A172 (cell line): ENCODE data around the gene TNP2. TPM values are rescaled to one million over a fixed set of nuclear protein-coding genes. Genes with fewer than 3 reads are reported as not detected.
A peak's percentile ranks its signal among the peaks of the same experiment; 100 is the strongest.

Source experiments
- DNase-seq: peaks from one replicate; pipeline ENCODE4 v3.0.0-alpha.2; 2015; ENCODE audit warnings: low spot score
- total RNA-seq: library from RNA; depleted of rRNA; stranded (reverse); fragments of >200 nt; shearing (Covaris generic); gene quantifications from 2 replicates; pipeline ENCODE4 v1.2.3, GENCODE V29; 2014

Gene TNP2
- total RNA-seq, 1 experiment from 2014 or later: not detected

DNA sequence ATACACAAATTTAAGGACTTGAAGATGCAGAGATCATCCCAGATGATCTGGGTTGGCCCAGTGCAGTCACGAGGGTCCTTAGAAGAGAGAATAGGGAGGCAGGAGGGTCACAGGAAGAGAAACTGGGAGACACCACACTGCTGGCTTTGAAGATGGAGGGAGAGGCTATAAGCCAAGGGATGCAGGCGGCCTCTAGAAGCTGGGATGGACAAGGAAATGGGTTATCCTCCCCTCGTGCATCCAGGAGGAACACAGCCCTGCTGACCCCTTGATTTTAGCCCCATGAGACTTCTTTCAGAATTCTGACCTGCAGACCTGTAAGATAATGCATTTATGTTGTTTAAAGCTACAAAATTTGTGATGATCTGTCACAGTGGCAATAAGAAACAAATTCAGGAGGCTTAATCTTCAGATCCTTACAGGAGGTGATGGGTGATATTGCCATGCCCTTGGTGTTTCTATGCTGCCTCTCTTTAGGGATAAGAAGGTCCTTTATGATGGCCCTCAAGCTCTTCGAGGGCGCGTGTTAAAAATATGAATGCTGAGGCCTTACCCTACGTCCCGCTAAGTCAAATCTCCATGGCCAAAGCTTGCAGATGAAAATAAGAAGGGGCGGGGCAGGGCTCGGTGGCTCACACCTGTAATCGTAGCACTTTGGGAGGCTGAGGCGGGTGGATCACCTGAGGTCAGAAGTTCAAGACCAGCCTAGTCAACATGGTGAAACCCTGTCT lies 8.6 kb upstream of the TNP2 start:
- no peak for DNase-seq

DNA sequence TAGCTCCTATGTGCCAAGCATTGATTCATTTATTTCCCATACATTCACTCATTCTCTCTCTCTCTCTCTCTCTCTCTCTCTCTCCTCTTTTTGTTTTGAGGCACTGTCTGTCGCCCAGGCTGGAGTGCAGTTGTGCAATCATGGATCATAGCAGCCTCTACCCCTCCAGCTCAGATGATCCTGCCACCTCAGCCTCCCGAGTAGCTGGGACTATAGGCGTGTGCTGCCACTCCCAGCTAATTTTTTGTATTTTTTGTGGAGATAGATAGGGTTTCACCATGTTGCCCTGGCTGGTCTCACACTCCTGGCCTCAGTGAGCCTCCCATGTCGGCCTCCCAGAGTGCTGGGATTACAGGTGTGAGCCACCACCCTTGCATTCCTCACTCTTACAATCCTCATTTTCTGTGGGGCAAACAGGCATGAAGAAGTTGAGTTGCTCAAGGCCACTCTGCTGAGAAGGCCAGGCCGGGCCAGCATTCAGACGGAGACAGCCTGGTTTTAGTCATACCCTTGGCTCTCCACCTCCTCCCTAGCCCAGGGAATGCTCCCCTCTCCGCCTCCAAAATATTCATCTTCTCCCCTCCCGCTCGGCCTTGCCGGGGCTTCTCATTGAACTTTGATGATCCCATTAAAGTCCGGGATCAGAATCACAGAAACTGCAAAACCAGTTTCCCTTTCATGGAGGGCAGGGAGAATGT lies 7.9 kb upstream of the TNP2 start:
- DNase-seq: no peak

DNA sequence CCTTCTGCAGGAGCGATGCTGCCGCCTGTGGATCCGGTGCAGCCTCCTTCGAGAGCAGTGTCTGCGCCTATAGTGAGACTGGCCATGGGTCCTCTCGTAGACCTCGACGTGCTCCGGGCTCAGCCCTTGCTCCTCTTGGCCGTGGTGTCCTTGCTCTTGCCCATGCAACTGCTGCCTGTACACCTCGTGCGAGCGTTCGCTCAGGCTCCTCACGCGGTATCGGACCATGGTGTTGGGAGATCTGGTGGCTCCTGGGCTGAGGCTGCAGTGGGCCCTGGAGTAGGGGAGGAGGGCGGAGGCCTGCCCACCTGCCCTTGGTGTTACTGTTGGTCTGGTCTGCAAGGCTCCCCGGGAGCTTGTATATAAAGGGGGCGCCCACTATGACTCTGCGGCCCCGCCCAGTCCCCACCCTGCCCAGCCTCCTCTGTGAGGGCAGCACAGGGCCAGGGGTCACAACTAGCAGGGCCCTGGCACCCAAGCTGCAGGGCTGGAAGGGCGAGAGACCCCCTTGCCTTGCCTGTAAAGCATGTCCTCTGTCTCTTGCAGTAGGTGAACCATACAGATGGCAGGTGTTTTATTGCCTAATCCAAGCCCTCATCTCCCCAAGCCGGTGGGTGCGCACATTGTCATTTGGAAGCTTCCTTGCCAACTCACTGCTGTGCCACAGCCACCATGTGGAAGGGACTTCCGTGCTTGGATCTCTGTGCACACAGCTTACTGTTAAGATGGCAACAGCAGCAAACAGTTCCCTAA lies 7.2 kb upstream of the TNP2 start, which contains the start of gene PRM2:
TSS of gene PRM2 (minus strand) at position 338 of the 753 bp plus-strand sequence. CDS start at position 228, 110 bp downstream.
- DNase-seq: no peak

DNA sequence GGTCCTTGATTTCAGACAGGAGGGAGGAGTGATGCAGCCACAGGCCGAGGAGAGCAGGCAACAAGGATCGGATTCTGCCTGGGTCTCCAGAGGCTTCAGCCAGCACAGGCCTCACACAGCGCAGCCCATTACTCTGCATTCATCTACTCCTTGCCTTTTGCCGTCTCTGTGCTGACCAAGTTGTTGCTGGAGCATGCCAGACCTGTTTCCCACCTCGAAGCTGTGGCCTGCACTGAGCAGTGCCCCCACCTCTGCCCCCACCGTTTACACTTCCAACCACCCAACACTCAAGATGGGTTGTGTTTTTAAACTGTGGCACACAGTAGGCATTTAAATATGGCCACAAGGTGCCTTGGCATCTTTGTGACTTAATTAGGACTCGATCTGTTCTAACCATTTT lies 5.8 kb upstream of the TNP2 start:
- DNase-seq: no peak

DNA sequence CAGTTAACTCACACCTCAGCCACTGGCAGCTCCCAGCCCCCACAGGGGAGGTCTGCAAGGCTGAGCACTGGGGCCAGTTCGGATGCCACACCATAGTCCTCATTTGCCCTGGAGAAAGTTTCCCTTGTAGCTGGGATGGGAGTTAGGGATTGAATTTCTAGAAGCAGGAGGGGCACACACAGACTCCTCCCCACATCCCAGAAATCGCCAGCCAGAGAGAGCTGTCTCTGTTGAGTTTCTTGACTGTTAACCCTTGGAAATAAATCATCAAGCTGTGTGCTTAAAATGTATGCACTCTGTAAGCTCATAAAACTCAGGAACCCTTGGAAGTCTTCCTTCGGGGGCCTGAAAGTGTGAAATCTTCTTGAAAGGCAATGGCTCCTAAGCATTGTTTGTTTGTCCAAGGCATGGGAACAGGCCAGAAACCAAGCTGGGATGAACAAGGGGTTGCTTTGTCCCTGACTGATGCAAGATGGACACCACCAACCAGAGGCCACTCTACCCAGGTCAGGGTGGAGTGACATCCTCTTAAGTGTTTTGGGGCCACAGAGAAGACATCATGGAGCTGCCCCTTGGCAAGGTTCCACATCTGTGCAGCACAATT lies 4.7 kb upstream of the TNP2 start:
- no peak for DNase-seq

DNA sequence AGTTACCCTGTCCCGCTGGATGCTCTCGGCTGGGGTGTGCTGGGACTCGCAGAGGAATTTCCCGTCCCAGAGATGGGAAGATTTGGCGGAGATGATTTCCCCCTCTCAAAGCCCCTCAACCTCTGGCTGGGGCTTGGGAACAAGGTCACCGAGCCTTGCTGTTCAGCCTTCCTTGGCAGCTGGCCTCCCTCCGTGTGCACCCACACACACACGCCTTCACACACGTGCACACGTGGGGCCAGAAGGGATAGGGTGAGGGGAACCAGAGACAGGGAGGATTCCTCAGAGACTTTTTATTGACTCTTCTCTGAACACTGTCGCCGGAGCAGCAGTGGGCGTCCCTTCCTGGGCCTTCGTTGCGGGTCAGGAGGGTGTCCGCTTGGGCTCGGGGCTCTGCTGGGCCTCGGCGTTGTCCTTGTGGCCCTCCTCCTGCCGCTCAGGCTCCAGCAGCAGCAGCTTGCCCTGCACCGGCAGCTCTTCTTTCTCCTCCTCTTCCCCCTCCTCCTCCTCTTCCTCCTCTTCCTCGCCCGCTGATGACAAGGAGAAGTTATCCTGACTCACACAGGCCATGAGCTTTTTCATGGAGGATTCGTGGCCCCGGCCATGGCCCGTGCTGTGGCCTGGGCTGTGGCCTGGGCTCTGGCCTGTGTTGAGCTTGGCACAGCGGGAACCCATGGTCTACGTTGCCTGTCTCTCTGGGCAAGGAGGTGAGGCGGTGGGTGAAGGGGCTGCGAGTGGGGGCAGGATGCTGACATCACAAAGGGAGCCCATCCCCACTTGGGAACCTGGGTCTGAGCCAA lies 4.0 kb upstream of the TNP2 start, which contains the start of gene PRM3:
TSS of gene PRM3 (minus strand) at position 709 of the 800 bp plus-strand sequence. CDS start at position 675, 34 bp downstream.
- no peak for DNase-seq

DNA sequence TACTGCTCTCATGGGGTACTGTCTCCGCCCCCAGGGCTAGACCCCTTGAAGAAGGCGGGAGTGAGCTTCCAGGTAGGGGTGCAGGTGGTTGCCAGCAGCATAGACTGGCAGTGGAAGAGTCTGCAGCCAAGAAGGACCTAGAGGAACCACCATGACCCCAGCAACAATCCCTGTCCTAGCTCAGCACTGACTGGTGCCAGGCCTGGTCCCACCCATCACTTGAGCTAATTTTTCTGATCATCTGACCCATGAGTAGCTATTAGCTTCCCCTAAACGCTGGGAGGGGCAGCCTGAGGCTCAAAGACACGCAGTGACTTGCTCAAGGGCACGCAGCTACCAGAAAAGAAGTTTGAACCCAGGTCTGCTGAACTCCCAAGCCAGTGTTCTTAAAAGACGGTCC lies 3.4 kb upstream of the TNP2 start:
- DNase-seq: no peak

DNA sequence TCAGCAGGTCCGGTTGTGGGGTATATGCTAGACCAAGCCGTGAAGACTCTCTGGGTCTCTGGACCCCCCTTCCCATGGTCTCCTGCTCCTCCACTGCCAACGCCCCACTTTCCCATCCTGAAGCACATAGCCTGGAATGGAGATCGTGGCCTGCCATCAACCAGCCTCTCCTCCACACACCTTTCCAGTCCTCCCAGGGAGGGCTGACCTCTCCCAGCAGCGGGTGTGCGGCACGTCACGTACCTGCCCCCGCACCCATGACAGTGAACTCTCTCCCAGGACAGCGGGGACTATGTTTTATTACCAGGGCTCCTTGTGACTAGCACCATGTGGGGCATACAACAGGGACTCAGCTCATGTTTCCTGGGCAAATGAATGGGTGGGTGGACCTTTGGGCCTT lies 2.5 kb upstream of the TNP2 start:
- DNase-seq: no peak

DNA sequence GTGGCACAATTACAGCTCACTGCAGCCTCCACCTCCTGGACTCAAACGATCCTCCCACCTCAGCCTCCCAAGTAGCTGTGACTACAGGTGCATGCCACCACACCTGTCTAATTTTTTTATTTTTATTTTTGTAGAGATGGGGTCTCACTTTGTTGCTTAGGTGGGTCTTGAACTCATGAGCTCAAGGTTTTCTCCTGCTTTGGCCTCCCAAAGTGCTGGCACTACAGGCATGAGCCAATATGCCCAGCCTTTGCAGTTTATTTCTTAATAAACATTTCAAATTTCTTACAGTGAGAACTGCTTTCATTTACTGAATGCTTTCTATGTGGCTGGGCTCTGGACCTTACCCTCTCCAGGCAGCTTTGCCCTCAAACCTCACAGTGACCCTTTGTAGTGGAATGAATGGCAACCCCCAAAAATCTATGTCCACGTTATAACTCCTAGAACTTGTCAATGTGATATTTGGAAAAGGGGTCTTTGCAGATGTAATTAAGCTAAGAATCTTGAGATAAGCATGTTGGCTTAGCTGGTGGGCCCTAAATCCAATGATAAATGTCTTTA lies 1.6 kb upstream of the TNP2 start:
- no peak for DNase-seq

DNA sequence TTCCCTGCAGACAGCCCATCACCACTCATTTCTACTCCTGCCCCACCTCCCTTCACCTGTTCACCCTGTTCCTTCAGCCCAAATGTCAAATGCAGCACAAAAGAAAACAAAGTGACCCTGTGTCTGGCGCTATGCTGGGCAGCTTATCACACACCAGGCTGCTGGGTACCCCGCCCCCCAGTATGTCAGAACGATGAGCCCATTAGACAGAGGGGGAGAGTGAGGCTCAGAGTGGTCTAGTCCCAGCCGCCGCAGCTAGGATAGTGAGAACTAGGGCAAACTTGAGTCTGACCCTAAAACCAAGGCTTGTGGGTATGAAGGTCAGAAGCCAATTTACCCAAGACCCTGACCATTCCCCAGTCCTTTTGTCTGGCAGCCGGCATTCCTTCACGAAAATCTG lies 4.0 kb downstream of the TNP2 start:
- no peak for DNase-seq

DNA sequence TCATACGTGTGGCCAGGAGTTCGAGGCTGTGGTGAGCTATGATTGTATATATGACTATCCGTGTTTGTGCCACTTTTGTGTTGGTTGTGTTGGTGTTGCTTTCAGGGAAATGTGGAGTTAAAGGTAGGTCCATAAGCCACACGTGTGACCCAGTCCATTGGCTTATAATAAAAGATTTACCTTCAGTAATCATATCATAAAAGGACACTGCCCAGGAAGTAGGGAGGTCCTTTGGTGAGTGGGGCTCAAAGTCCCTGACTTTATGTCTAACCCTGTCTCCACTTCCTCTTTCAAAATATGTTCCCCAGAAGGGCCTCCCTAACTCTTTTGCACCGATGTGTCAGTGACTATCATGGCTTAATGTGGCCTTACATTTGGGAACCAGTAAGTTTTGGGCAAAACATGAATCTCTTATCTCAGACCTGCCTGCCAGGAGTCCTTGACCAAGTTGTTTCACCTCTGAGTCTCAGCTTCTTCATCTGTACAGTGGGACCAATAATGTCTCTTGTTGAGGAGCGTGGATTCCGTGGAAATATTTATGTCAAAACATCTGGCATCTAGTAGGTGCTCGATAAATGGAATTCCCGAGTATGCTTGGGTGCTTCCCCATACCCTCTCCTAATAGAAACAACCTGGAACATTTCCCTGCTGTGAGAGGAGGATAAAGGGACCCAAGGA lies 4.8 kb downstream of the TNP2 start:
- no peak for DNase-seq

DNA sequence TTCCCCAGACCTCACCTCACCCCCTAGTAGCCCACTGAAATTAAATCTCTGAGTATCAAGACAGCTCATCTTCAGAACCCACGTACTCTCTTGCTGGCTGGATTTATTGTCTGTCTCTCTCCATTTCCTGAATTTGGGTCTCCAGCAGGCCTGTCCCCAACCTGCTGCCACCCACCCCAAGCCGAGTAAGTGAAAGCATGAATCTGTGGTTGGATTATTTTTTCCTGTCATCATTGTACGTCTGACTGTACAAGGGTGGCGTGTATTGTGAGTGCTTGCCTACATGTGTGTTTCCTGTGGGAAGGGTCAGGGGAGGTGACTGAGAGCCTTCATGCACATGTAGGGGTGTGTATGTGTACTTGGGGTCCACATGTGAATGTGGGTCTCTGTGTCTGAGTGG lies 5.4 kb downstream of the TNP2 start:
- no peak for DNase-seq

DNA sequence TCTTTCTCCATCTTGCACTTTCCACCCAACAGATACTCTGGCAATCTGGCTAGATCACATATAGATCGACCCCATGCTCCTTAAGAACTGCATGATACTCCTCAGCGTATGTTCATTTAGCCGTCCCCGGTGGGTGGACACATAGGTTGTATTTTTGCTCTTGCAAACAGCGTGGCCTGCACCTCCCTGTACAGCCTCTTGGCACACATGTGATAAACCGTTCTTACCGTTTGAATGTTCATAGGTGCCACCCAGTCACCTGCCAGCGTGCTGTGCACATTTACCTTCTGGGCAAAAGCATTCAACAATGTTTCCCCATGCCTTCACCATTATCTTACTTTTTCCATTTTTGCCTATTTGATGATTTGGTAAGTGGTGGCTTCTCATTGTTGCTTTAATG lies 6.2 kb downstream of the TNP2 start:
- DNase-seq: no peak

DNA sequence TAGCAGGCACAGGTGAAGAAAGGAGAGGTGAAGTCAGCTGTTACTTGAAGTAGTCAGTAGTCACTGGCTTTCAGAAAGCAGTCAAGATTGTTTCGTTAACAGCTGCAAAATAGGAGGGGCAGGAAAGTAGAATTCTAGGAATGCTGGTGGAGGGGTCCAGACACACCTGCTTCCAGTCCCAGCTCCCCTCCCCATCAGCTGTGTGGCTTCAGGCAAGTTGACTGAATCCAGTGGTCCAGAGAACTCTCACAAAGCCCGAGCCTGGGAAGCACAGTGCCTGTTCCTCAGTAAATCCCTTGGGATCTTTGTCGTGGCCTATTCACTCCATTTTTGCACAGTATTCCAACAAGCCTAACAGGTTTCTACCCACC lies 8.5 kb downstream of the TNP2 start:
- DNase-seq: no peak

DNA sequence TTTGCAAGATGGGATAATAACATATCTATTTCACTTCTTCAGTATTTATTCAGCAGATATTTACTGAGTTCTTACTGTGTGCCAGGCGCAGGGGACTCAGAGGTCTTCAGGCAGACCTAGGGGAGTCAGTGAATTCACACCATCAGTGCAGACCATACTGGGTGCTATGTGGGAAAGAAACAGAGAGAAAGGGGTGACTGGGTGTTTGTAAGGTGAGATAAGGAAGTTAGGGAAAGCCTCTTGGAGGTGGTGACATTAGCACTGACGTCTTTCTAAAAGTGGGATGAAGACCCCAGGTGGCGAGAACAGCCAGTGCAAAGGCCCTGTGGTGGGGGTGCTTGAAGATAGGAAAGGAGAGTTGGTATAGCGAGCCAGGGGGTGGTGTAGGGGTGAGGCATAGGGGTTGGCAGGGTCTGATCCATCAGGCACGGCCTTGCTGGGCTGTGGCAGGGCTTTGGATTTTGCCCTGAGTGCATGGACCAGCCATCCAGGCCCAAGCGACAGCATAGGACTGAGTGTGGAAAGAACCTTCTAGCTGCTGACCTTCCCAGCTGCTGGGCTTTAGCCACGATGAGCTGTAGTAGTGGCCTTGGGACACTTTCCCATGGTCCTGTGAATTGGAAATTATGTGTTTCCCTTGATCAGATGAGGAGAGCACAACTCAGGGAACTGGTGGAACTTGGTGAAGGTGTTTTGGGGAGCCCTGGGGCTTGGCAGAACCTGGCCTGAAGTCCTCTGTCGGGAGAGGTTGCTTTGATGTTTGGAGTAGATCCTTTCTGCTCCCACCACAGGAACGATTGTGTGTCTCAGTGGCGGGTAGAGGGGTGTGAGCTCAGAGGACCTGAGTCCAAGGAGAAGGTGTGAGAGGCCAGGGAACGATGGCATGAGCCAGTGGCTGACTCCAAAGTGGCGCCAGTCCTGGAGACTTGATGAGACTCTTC lies 9.2 kb downstream of the TNP2 start:
- no peak for DNase-seq

DNA sequence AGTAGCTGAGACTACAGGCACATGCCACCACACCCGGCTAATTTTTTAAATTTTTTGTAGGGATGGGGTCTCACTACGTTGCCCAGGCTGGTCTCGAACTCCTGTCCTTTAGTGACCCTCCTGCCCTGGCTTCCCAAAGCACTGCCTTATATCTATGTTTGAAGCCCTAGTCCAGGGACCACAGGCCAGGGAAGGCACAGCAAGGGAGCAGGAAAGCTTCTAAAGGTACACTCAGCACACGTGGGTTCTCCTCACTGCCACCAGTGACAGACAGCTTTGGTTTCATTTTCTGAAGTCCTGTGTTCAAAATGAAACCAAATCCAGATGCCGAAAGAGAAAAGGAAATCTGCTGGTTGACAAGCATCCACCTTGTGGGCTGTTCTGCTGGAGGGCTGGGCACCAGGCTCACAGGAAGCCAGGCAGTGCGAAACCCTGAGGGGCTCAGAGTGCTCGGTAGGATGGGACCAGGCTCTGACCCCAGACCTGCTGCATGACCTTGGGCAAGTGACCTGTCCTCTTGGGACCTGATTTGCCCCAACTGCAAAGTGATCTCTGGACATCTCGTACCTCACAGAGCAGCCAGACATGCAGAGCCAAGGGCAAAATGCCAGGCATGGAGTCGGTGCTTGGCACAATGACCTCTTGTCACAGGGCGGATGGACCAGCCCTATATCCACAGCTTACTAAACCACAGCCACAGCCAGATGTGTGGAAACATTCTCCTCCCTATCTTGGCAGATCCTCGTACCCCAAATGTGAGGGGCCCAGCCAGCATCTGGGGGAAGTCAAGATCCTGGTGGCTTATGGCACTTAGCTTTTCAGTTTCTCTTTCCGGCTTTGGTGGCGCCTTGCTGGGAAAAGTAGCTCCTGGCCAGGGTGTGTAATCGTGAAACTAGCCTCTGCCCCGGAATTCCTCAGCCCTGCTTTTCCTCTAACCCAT lies 10.3 kb downstream of the TNP2 start:
- DNase-seq: no peak

DNA sequence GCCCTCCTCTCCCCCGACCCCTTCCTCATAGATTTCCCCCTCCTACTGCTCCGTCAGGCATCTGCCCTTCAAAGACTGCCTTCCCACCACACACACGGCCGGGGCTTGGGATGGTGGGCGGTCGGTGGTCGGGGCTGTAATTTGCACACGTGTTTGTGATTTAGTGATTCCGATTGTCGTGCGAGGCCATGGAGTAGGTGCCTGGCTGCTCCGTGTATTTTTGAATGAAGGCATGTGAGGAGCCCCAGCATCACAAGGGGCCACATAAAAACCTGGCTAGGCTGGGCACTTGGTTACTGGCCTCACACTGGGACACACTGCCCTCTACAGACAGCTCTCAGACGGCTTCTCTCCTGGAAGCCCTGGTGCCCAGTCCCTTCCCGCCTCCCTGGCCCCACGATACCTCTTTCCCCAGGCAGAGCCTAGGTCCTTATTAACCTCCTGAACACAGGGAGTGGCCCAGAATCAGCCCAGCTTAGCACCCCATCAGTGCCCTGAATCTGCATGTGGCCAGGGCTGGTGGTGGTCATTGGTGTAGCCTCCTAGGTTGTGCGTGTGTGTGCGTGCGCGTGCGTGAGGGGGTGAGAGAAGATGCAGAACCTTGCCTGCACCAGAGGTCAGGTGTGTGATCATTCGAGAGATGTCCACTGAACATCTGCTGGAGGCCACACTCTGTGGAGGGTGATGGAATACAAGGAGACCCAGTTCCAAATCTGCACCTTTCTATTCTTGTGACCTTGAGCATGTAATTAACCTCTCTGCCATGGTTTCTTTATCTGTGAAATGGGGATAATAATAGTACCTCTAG lies 11.8 kb downstream of the TNP2 start:
- DNase-seq: peak; percentile 90
